Measurements from ENCODE around the gene SGMS1.
"Not testable (repeated sequence)": the region's sequence is repeated elsewhere in the genome, so short reads cannot be mapped to it uniquely, and the experiment has no call there.

GRCh38 chr10:50364730-50365129 is 259.0 kb downstream of the SGMS1 start:
- TF ChIP-seq CTCF, POLR2A, EP300 (IDR thresholded peaks at IDR 0.05): not testable (repeated sequence)
